ENCODE measurements around the gene OR51A2. TPM values are rescaled to one million over a fixed set of nuclear protein-coding genes. Genes with fewer than 3 reads are reported as not detected.

The OR51A2 gene
- total RNA-seq, 2 experiments from 2014 or later, result not detected

GRCh38 chr11:4924239-4924638 lies 31.3 kb downstream of the OR51A2 start, which contains the start of gene OR51G1:
OR51G1 (minus strand) TSS chr11:4924339; CDS start chr11:4924339, 0 bp downstream.
- H3K27me3 Mint-ChIP-seq, result peaks cover 8% of the 10 kb centered on the region
- H3K9me3 ChIP-seq (ENCODE audit: control insufficient read depth in 1 of 2, insufficient read depth in 1 of 2, low read length in 2 of 2), result peaks cover 0 to 4% of the 10 kb centered on the region in 2 experiments

GRCh38 chr11:4922304-4922703 lies 33.2 kb downstream of the OR51A2 start:
- H3K27ac Mint-ChIP-seq, result no peak overlapping the region
- Histone ChIP-seq H3K27me3 (ENCODE audit: control insufficient read depth in 1 of 2, insufficient read depth in 2 of 2, low read length in 2 of 2) (no peaks in the 10 kb centered on the region), H3K36me3 (ENCODE audit: insufficient read depth, low read length) (no peaks in the 10 kb centered on the region), H3K4me1 (ENCODE audit: insufficient read depth, low read length) (no peaks in the 10 kb centered on the region), H3K4me3 (ENCODE audit: low read length) (no peak overlapping the region), H3K27ac (ENCODE audit: low read depth in 1 of 2, low read length in 2 of 2) (no peak overlapping the region), H3K9me3 (ENCODE audit: control insufficient read depth in 1 of 2, insufficient read depth in 1 of 2, low read length in 2 of 2) (peaks cover 0 to 4% of the 10 kb centered on the region in 2 experiments)
- H3K4me1 Mint-ChIP-seq (ENCODE audit: low read depth), result no peaks in the 10 kb centered on the region
- ChIA-PET CTCF (no interaction called here), POLR2A (no interaction called here)
- H3K36me3 Mint-ChIP-seq (ENCODE audit: low read depth), result no peaks in the 10 kb centered on the region
- intact Hi-C loops (cut with DNase I, micrococcal nuclease), result no loop called here
- TF ChIP-seq, protein P1, sequence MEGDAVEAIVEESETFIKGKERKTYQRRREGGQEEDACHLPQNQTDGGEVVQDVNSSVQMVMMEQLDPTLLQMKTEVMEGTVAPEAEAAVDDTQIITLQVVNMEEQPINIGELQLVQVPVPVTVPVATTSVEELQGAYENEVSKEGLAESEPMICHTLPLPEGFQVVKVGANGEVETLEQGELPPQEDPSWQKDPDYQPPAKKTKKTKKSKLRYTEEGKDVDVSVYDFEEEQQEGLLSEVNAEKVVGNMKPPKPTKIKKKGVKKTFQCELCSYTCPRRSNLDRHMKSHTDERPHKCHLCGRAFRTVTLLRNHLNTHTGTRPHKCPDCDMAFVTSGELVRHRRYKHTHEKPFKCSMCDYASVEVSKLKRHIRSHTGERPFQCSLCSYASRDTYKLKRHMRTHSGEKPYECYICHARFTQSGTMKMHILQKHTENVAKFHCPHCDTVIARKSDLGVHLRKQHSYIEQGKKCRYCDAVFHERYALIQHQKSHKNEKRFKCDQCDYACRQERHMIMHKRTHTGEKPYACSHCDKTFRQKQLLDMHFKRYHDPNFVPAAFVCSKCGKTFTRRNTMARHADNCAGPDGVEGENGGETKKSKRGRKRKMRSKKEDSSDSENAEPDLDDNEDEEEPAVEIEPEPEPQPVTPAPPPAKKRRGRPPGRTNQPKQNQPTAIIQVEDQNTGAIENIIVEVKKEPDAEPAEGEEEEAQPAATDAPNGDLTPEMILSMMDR (IDR thresholded peaks at IDR 0.05), result no peak
- no peaks in the 10 kb centered on the region for H3K9me3 Mint-ChIP-seq
- no peak overlapping the region for H3K4me3 Mint-ChIP-seq
- peaks cover 11% of the 10 kb centered on the region for H3K27me3 Mint-ChIP-seq
- ATAC-seq (ENCODE audit: poor library complexity) (no peak), DNase-seq (no peak)

More at GRCh38 chr11:4924239-4924638, 31.3 kb downstream of the OR51A2 start, which contains the start of gene OR51G1:
- Mint-ChIP-seq H3K4me1 (ENCODE audit: low read depth) (no peaks in the 10 kb centered on the region), H3K9me3 (no peaks in the 10 kb centered on the region), H3K36me3 (ENCODE audit: low read depth) (no peaks in the 10 kb centered on the region), H3K4me3 (no peak within 1 kb of the TSS), H3K27ac (no peak within 1 kb of the TSS)
- TF ChIP-seq, protein P1 (IDR thresholded peaks at IDR 0.05), result no peak
- POLR2A ChIA-PET, result no interaction called here
- H3K27ac ChIP-seq (ENCODE audit: low read depth in 1 of 2, low read length in 2 of 2), result no peak within 1 kb of the TSS
- DNase-seq (no peak), ATAC-seq (ENCODE audit: poor library complexity) (no peak)
- H3K36me3 ChIP-seq (ENCODE audit: insufficient read depth, low read length), result no peaks in the 10 kb centered on the region
- H3K4me3 ChIP-seq (ENCODE audit: low read length), result no peak within 1 kb of the TSS
- CTCF ChIA-PET, result no interaction called here
- H3K4me1 ChIP-seq (ENCODE audit: insufficient read depth, low read length), result no peaks in the 10 kb centered on the region
- H3K27me3 ChIP-seq (ENCODE audit: control insufficient read depth in 1 of 2, insufficient read depth in 2 of 2, low read length in 2 of 2), result no peaks in the 10 kb centered on the region
- intact Hi-C loops (cut with DNase I, micrococcal nuclease), result no loop called here

DNA sequence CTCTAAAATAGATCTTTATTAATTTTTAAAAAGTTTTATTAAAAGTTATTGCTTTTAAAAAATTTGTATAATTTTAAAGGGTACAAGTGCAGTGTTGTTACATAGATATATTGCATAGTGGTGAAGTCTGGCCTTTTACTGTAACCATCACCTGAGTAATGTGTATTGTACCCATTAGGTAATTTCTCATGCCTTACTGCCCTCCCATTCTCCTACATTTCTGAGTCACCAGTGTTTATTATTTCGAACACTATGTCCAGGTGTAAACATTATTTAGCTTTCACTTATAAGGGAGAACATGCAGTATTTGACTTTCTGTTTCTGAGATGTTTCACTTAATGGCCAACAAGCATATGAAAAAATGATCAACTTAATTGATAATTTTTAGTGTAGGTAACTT lies 33.7 kb downstream of the OR51A2 start:
- Histone ChIP-seq H3K4me3 (ENCODE audit: low read length) (no peak overlapping the region), H3K27me3 (ENCODE audit: control insufficient read depth in 1 of 2, insufficient read depth in 2 of 2, low read length in 2 of 2) (no peaks in the 10 kb centered on the region), H3K36me3 (ENCODE audit: insufficient read depth, low read length) (no peaks in the 10 kb centered on the region), H3K4me1 (ENCODE audit: insufficient read depth, low read length) (no peaks in the 10 kb centered on the region), H3K9me3 (ENCODE audit: control insufficient read depth in 1 of 2, insufficient read depth in 1 of 2, low read length in 2 of 2) (peaks cover 0 to 4% of the 10 kb centered on the region in 2 experiments), H3K27ac (ENCODE audit: low read depth in 1 of 2, low read length in 2 of 2) (no peak overlapping the region)
- DNase-seq (no peak), ATAC-seq (ENCODE audit: poor library complexity) (no peak)
- CTCF ChIA-PET, result no interaction called here
- H3K4me3 Mint-ChIP-seq, result no peak overlapping the region
- H3K27ac Mint-ChIP-seq, result no peak overlapping the region
- intact Hi-C loops (cut with DNase I, micrococcal nuclease), result no loop called here
- no peaks in the 10 kb centered on the region for H3K36me3 Mint-ChIP-seq (ENCODE audit: low read depth)
- TF ChIP-seq, protein P1 (IDR thresholded peaks at IDR 0.05), result no peak
- peaks cover 12% of the 10 kb centered on the region for H3K27me3 Mint-ChIP-seq
- H3K9me3 Mint-ChIP-seq, result no peaks in the 10 kb centered on the region
- H3K4me1 Mint-ChIP-seq (ENCODE audit: low read depth), result no peaks in the 10 kb centered on the region
- POLR2A ChIA-PET, result no interaction called here

All from CD4-positive, alpha-beta T cell (primary cell).